HEK293T (cell line): ENCODE measurements around the gene MAP2K5.

Experiments
- ARNT ChIP-seq: fragments of 450-650 bp; IDR thresholded peaks from 2 replicates; pipeline ENCODE4 v1.6.1; 2017; ENCODE audit warnings: mild to moderate bottlenecking
- ELF4 ChIP-seq: fragments of 450-650 bp; IDR thresholded peaks from 2 replicates; pipeline ENCODE4 v1.6.1; 2017; ENCODE audit warnings: antibody characterized with exemption
- FOXK2 ChIP-seq: fragments of 450-650 bp; IDR thresholded peaks from 2 replicates; pipeline ENCODE4 v1.6.1; 2016; ENCODE audit warnings: mild to moderate bottlenecking

- TF ChIP-seq ARNT (no peak), FOXK2 (no peak), ELF4 (no peak)
Measured at GRCh38 chr15:67646847-67647246, 104.3 kb downstream of the MAP2K5 start.
